ENCODE data around the gene NCR2.

The NCR2 gene

DNA sequence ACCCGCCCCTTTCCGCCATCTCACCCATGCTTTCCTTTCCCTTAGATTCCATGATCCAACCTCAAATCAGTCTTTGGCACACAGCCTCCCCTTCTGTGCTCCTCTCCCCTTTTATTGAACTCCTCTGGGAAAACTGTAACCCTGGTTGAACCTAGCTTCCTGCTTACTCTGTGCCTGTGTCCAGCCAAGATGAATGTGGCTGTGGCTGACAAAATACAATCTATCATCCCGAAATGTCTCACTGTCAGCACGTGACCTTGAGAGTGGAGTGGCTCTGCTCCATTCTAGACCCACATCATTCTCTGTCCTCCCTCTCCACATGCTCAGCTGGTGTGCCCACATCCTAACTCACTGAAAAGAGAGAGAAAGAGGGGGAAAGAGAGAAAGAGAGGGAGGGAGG lies 11.0 kb downstream of the NCR2 start:
- DNase-seq (ENCODE audit: low spot score), result no peak
- TF ChIP-seq, protein P1, sequence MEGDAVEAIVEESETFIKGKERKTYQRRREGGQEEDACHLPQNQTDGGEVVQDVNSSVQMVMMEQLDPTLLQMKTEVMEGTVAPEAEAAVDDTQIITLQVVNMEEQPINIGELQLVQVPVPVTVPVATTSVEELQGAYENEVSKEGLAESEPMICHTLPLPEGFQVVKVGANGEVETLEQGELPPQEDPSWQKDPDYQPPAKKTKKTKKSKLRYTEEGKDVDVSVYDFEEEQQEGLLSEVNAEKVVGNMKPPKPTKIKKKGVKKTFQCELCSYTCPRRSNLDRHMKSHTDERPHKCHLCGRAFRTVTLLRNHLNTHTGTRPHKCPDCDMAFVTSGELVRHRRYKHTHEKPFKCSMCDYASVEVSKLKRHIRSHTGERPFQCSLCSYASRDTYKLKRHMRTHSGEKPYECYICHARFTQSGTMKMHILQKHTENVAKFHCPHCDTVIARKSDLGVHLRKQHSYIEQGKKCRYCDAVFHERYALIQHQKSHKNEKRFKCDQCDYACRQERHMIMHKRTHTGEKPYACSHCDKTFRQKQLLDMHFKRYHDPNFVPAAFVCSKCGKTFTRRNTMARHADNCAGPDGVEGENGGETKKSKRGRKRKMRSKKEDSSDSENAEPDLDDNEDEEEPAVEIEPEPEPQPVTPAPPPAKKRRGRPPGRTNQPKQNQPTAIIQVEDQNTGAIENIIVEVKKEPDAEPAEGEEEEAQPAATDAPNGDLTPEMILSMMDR (IDR thresholded peaks at IDR 0.05), result no peak
- H3K4me3 ChIP-seq, result no peak overlapping the region
- no peak overlapping the region for H3K27ac ChIP-seq

DNA sequence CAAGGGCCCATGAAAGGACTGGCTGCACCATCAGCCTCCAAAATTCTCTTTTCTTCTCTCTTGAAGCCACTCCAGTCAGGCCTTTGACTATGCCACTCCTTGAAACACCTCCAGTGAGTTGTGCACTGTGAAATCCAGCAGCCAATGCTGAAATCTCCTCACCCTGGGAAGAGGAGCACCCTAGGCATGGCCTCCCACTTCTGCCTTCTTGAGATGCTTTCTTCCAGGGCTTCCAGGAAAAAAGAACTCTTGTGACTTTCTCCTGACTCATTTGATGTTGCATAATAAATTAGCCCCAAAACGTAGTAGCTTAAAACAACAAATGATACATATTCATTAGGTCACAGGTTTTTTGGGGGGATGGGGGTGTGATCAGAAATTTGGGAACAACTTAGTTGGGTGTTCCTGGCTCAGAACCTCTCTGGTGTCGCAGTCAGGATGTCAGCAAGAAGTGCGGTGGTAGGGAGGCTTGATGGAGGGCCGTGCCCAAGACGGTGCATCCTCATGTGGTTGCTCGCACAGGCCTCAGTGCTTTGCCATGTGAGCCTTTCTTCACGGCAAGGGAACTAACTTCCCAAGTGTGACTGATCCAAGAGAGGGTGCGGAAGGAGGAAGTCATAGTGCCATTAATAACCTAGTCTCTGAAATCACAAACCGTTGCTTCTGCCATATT lies 12.1 kb downstream of the NCR2 start:
- no peak overlapping the region for H3K27ac ChIP-seq
- TF ChIP-seq, protein P1 (IDR thresholded peaks at IDR 0.05), result no peak
- no peak overlapping the region for H3K4me3 ChIP-seq
- DNase-seq (ENCODE audit: low spot score), result no peak

DNA sequence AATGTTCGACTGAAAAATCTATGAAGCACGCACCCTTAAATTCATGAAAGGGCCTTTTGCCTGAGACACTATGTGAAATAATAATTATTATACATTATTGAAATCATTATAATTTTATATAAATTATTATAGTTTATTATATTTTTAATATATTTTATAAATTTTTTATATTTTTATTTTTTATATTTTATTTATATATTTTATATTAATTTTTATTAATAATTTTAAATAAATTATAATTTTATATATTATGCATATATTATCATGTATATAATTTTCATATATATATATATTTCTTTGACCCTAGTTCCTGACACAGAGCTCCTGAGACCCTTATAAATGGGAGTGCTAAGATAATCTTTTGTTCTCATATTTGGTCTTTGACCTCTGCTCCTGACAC lies 13.5 kb downstream of the NCR2 start:
- DNase-seq (ENCODE audit: low spot score), result no peak
- TF ChIP-seq, protein P1 (IDR thresholded peaks at IDR 0.05), result no peak
- Histone ChIP-seq H3K4me3 (no peak overlapping the region), H3K27ac (no peak overlapping the region)

DNA sequence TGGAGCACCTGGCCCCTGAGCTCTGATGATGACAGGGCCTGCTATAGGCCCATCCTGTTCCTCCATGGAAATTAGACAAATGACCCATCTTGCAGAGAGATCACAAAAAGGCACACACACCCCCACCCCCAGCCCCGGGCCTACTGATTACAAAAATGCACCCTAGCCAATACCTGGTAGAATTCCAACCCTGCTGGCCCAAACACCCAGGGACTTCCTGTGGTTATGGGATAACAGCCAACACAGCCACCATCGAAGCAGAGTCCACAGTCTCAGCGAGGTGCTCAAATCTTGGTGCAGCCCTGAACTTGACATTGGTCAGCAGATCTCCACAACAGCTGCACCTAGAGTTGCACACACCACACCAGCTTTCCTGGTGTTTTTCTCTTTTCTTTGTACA lies 17.0 kb downstream of the NCR2 start:
- Histone ChIP-seq H3K4me3 (no peak overlapping the region), H3K27ac (no peak overlapping the region)
- TF ChIP-seq, protein P1 (IDR thresholded peaks at IDR 0.05), result no peak
- no peak for DNase-seq (ENCODE audit: low spot score)

DNA sequence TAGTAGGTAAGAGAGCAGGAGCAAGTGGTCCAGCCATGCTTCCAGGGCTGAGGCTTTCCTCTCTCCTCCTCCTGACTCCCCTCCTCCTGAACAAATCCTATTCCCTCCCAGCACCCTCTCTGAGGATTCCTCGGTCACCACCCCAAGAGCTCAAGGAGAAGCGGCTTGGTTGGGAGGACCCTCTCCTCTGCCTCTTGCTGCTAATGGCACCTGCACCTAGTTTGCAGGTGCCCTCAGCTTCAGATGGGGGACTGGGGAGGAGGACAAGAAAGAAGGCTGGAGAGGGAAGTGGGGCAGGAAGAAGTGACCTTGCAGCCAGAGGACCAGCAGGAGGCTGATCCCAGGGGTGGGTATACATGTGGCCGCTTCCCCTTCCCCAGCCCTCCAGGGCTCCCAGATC lies 17.5 kb downstream of the NCR2 start:
- TF ChIP-seq, protein P1 (IDR thresholded peaks at IDR 0.05), result no peak
- Histone ChIP-seq H3K27ac (no peak overlapping the region), H3K4me3 (no peak overlapping the region)
- no peak for DNase-seq (ENCODE audit: low spot score)

DNA sequence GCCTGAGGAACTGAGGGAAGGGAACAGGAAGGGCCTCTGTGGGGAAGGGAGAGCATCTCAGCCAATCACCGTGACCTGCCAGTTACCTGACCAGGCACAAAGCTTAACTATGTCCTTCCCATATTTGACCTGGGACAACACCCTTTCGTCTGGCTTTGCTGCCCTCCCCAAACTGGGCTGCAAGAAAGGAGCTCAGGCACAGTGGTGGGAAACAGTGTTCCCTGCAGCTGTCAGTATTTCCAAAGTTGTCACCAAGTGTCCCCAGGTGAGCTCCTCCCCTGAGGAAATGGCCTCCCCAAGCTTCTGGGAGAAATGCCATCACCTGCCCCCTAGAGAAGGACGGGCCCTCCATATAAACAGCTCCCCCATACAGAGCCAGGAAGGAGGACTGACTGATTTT lies 17.9 kb downstream of the NCR2 start:
- Histone ChIP-seq H3K27ac (no peak overlapping the region), H3K4me3 (no peak overlapping the region)
- DNase-seq (ENCODE audit: low spot score), result no peak
- TF ChIP-seq, protein P1 (IDR thresholded peaks at IDR 0.05), result no peak

DNA sequence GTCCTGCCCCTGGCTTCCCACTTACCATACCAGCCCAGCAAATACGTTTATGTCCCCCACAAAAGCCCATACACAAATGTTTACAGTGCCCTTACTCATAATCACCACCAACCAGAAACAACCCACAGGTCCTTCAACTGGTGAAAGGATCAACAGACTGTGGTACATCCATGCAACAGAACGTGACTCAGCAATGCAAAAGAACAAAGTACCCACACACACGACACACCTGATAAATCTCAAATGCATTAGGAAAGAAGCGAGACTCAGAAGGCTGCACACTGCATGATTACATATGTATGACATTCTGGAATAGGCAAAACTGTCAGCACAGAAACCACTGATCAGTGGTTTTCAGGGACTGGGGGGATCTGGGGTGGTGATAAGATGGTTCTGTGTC lies 20.5 kb downstream of the NCR2 start:
- no peak overlapping the region for H3K27ac ChIP-seq
- no peak for DNase-seq (ENCODE audit: low spot score)
- TF ChIP-seq, protein P1 (IDR thresholded peaks at IDR 0.05), result no peak
- H3K4me3 ChIP-seq, result no peak overlapping the region
